ENCODE measurements around the gene SNAP25. TPM values are rescaled to one million over a fixed set of nuclear protein-coding genes. Genes with fewer than 3 reads are reported as not detected.

SNAP25 gene
- total RNA-seq, 1 donor from 2014 or later: 1.6 TPM

DNA sequence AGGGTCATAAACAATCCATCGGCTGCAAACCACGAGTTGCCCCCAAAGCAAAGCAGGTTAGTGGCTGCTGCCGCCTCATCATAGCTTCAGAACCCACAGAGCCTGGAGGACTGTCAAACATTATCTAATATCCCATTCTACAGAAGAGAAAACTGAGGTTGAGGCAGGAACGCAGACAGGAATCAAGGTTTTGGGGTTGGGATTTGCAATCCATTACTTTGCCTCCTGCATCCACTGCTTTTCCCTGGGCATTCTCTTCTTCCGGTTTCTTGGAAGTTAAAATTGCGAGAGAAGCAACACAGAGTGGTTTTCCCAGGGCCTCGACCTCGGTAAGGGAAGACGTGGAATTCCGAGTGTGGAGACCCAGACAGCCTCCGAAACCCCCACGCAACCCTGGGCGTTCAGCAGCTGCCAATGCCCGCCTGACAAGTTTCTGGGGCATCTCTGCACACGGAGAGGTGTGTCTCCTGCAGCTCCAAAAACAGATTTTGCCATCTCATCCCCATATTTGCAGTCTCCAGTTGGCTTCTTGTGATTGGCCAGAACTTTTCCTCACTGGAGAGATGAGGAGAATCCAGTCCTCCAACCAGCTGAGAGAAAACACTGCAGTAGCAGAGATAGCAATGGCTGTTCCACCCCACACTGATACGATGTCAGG, 45.5 kb upstream of the SNAP25 start:
- Mint-ChIP-seq H3K4me3 (ENCODE audit: unreplicated experiment) (no peak overlapping the region), H3K27ac (ENCODE audit: unreplicated experiment) (no peak overlapping the region), H3K4me1 (ENCODE audit: unreplicated experiment) (peaks cover 12% of the 10 kb centered on the region), H3K27me3 (ENCODE audit: unreplicated experiment) (peaks cover 39% of the 10 kb centered on the region), H3K9me3 (ENCODE audit: unreplicated experiment) (peaks cover 7% of the 10 kb centered on the region), H3K36me3 (ENCODE audit: unreplicated experiment) (no peaks in the 10 kb centered on the region)
- DNase-seq (ENCODE audit: extremely low spot score, unreplicated experiment): no peak
- no peak for TF ChIP-seq CTCF (IDR thresholded peaks at IDR 0.05)

GRCh38 chr20:10174400-10174799, 44.2 kb upstream of the SNAP25 start:
- Mint-ChIP-seq H3K4me1 (ENCODE audit: unreplicated experiment) (peaks cover 12% of the 10 kb centered on the region), H3K27me3 (ENCODE audit: unreplicated experiment) (peaks cover 36% of the 10 kb centered on the region), H3K9me3 (ENCODE audit: unreplicated experiment) (no peaks in the 10 kb centered on the region), H3K36me3 (ENCODE audit: unreplicated experiment) (no peaks in the 10 kb centered on the region), H3K4me3 (ENCODE audit: unreplicated experiment) (no peak overlapping the region), H3K27ac (ENCODE audit: unreplicated experiment) (no peak overlapping the region)
- no peak for DNase-seq (ENCODE audit: extremely low spot score, unreplicated experiment)
- TF ChIP-seq CTCF (IDR thresholded peaks at IDR 0.05): no peak

- DNase-seq (ENCODE audit: extremely low spot score, unreplicated experiment): no peak
These were observed 41.3 kb upstream of the SNAP25 start for GRCh38 chr20:10177326-10177725.

GRCh38 chr20:10178091-10178490, 40.5 kb upstream of the SNAP25 start:
- Mint-ChIP-seq H3K4me1 (ENCODE audit: unreplicated experiment) (peaks cover 2% of the 10 kb centered on the region), H3K4me3 (ENCODE audit: unreplicated experiment) (no peak overlapping the region), H3K27me3 (ENCODE audit: unreplicated experiment) (peaks cover 31% of the 10 kb centered on the region), H3K27ac (ENCODE audit: unreplicated experiment) (no peak overlapping the region), H3K9me3 (ENCODE audit: unreplicated experiment) (no peaks in the 10 kb centered on the region), H3K36me3 (ENCODE audit: unreplicated experiment) (no peaks in the 10 kb centered on the region)
- no peak for DNase-seq (ENCODE audit: extremely low spot score, unreplicated experiment)
- no peak for TF ChIP-seq CTCF (IDR thresholded peaks at IDR 0.05)

More at GRCh38 chr20:10177326-10177725, 41.3 kb upstream of the SNAP25 start:
- no peaks in the 10 kb centered on the region for H3K36me3 Mint-ChIP-seq (ENCODE audit: unreplicated experiment)
- H3K9me3 Mint-ChIP-seq (ENCODE audit: unreplicated experiment): no peaks in the 10 kb centered on the region
- no peak overlapping the region for H3K27ac Mint-ChIP-seq (ENCODE audit: unreplicated experiment)
- no peak overlapping the region for H3K4me3 Mint-ChIP-seq (ENCODE audit: unreplicated experiment)
- H3K4me1 Mint-ChIP-seq (ENCODE audit: unreplicated experiment): peaks cover 8% of the 10 kb centered on the region
- peaks cover 37% of the 10 kb centered on the region for H3K27me3 Mint-ChIP-seq (ENCODE audit: unreplicated experiment)
- TF ChIP-seq CTCF (IDR thresholded peaks at IDR 0.05): no peak

DNA sequence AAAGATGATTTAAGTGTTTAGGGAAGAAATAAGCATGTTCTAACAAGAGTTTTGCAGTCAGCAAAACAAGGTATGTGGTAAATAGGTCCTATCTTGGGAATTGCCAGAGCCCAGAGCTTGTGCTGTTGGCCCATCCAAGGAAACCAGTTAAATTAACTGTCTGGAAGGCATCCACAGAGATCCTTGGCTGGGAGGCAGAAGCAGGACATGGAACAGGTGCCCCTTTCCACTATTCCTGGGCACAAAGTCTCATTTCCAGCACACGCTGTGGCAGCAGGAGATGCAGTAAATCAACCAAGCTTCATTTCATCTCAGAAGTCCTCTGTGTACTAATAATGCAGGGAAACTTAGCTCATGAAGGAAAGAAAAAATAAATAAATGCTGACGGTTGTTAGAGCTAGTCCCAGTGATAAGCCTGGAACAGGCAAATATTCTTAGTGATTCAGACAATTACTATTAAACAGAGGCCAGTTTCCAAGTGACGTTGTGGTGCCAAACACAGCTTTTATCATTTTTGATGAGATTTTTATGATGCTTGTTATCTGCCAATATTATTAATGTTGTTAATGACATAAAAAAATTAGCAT, 39.8 kb upstream of the SNAP25 start:
- DNase-seq (ENCODE audit: extremely low spot score, unreplicated experiment): no peak

More for the DNA sequence above, 39.8 kb upstream of the SNAP25 start:
- Mint-ChIP-seq H3K4me3 (ENCODE audit: unreplicated experiment) (no peak overlapping the region), H3K27me3 (ENCODE audit: unreplicated experiment) (peaks cover 29% of the 10 kb centered on the region), H3K27ac (ENCODE audit: unreplicated experiment) (no peak overlapping the region), H3K4me1 (ENCODE audit: unreplicated experiment) (peaks cover under 1% of the 10 kb centered on the region), H3K36me3 (ENCODE audit: unreplicated experiment) (no peaks in the 10 kb centered on the region), H3K9me3 (ENCODE audit: unreplicated experiment) (no peaks in the 10 kb centered on the region)
- TF ChIP-seq CTCF (IDR thresholded peaks at IDR 0.05): no peak

Data from osteocyte (in vitro differentiated cells).